GM12891 (cell line): ENCODE data around the gene FOXD1.

Experiments
- PAX5 ChIP-seq: IDR thresholded peaks from 2 replicates; pipeline ENCODE4 v1.6.1; 2011; ENCODE audit warnings: low read length, moderate library complexity, mild to moderate bottlenecking; ENCODE audit not compliant: insufficient read depth, severe bottlenecking
- POLR2A ChIP-seq: IDR thresholded peaks from 2 replicates; pipeline ENCODE4 v1.6.1; 2011; ENCODE audit warnings: low read depth, low read length, control low read depth
- POLR2AphosphoS5 ChIP-seq: IDR thresholded peaks from 2 replicates; pipeline ENCODE4 v1.6.1; 2011; ENCODE audit warnings: low read depth, low read length, control low read depth
- POU2F2 ChIP-seq: IDR thresholded peaks from 2 replicates; pipeline ENCODE4 v1.6.1; 2011; ENCODE audit warnings: low read depth, mild to moderate bottlenecking, control low read depth, low read length, moderate library complexity
- SPI1 ChIP-seq: IDR thresholded peaks from 2 replicates; pipeline ENCODE4 v1.6.1; 2011; ENCODE audit warnings: low read depth, low read length, control low read depth
- TAF1 ChIP-seq: IDR thresholded peaks from 2 replicates; pipeline ENCODE4 v1.6.1; 2011; ENCODE audit warnings: low read depth, low read length, control low read depth

DNA sequence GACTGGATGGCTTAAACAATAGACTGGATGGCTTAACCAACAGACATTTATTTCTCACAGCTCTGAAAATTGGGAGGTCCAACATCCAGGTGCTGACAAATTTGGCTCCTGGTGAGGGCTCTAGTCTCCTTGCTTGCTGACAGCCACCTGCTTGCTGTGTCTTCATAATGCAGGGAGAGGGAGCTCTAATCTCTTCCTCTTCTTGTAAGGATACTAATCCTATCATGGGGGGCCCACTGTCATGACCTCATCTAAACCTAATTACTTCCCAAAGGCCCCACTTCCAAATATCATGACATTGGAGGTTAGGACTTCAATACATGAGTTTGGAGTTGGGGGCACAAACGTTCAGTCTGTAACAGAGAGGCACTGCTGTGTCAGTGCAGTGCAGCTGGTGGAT, 26.4 kb downstream of the FOXD1 start:
- no peak for TF ChIP-seq POLR2AphosphoS5
- TF ChIP-seq POLR2A = no peak
- TF ChIP-seq PAX5 = no peak
- TF ChIP-seq TAF1 = no peak
- TF ChIP-seq SPI1 = no peak
- no peak for TF ChIP-seq POU2F2
